GM18505 (cell line): ENCODE measurements around the gene CT47A1.
A peak's percentile ranks its signal among the peaks of the same experiment; 100 is the strongest.
"Not testable (repeated sequence)": the region's sequence is repeated elsewhere in the genome, so short reads cannot be mapped to it uniquely, and the experiment has no call there.

Experiments
- ATAC-seq: cut with Tn5 transposase; IDR thresholded peaks from one replicate; pipeline ENCODE4 v1.9.1; 2021; ENCODE audit not compliant: unreplicated experiment
- POLR2A ChIP-seq: IDR thresholded peaks from 4 replicates; pipeline ENCODE4 v1.6.1; 2011; ENCODE audit warnings: borderline replicate concordance; ENCODE audit not compliant: insufficient read depth, insufficient read length; ENCODE audit errors: extremely low read depth

Gene CT47A1

GRCh38 chrX:120985660-120986059, at the start of gene CT47A1:
TSS of gene CT47A1 (minus strand) at chrX:120985760. CDS start at chrX:120985529, 231 bp downstream.
- ATAC-seq = not testable (repeated sequence)

GRCh38 chrX:121032531-121032930, 47.0 kb upstream of the CT47A1 start:
- TF ChIP-seq POLR2A = no peak
- ATAC-seq = no peak

DNA sequence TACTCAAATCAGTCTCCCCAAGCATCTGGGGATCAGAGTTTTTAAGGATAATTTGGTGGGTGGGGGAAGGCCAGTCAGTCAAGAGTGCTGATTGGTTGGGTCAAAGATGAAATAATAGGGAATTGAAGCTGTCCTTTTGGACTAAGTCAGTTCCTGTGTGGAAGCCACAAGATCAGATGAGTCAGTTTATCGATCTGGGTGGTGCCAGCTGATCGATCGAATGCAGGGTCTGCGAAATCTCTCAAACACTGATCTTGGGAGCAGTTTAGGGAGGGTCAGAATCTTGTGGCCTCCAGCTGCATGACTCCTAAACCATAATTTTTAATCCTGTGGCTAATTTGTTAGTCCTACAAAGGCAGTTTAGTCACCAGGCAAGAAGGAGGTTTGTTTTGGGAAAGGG, 44.5 kb upstream of the CT47A1 start:
- no peak for ATAC-seq
- TF ChIP-seq POLR2A = no peak

GRCh38 chrX:121028419-121028818, 42.9 kb upstream of the CT47A1 start:
- ATAC-seq = no peak

GRCh38 chrX:121014826-121015225, 29.3 kb upstream of the CT47A1 start:
- ATAC-seq = no peak
- no peak for TF ChIP-seq POLR2A

More at GRCh38 chrX:121028419-121028818, 42.9 kb upstream of the CT47A1 start:
- no peak for TF ChIP-seq POLR2A

- TF ChIP-seq POLR2A = no peak
- ATAC-seq = no peak
Observed at GRCh38 chrX:121013897-121014455, 28.4 kb upstream of the CT47A1 start.

DNA sequence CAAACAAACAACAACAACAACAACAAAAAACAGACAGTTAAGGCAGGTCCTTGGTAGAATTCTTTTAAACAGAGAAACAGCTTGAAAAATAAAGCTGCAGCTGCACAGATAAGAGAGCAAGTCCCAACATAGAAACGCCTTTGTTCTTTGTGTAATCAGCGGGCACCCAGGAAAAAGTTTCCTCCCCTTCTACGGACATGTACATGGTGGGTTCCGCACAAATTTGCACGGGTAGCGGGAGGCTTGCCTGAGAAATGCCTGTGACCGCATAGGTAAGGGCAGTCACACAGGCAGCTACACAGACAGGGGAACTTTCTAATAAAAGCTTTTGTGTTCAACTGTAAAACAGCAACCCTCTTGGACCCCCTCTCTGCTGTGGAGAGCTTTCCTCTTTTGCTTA, 25.7 kb upstream of the CT47A1 start:
- ATAC-seq = no peak
- no peak for TF ChIP-seq POLR2A

DNA sequence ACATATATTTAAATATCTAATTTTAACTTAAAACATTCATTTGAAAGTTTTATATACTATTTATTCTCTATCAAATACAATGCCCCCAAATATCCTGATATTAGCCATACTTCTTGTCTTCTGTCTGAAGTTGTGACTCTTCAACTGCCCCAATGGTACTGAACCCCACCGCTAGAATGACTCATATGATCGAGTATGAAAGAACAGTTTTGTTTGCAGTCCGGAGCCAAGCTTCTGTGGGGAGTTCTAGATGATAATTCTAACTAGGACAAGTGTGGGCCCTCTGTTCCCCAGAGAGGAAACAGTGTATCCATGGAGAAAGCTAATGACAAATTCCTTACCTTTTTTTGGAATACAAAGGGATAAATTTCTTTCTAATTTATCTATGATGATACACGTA, 24.7 kb upstream of the CT47A1 start:
- TF ChIP-seq POLR2A = no peak
- ATAC-seq = no peak

DNA sequence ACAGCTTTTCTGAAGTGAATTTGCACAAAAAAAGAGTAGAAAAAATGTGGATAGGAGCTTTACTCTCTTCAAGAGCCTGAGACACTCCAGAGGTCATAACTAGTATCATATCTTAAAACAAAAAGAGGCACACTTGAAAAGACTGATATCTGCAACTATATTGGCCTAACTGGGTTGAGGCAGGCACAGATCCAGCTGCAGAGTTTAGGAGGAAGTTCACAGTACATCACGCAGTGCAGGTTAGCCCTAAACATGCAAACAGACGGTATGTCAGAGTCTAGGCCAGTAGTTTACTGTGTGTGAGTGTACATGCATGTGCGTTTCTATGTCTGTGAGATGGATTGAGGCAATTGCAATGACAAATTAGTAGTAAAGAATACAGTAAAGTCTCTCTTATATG, 24.2 kb upstream of the CT47A1 start:
- no peak for ATAC-seq
- TF ChIP-seq POLR2A = no peak

GRCh38 chrX:121008920-121009319, 23.4 kb upstream of the CT47A1 start:
- no peak for TF ChIP-seq POLR2A
- ATAC-seq = no peak

- no peak for TF ChIP-seq POLR2A
- ATAC-seq = no peak
Observed at GRCh38 chrX:121000589-121000988, 15.0 kb upstream of the CT47A1 start.

GRCh38 chrX:120999413-120999812, 13.9 kb upstream of the CT47A1 start:
- TF ChIP-seq POLR2A = no peak

GRCh38 chrX:120956500-120956899, 29.1 kb downstream of the CT47A1 start, which contains the start of gene CT47A7:
TSS of gene CT47A7 (minus strand) at chrX:120956600. CDS start at chrX:120956345, 255 bp downstream.
- not testable (repeated sequence) for ATAC-seq

More at GRCh38 chrX:120999413-120999812, 13.9 kb upstream of the CT47A1 start:
- ATAC-seq = peak; percentile 61
